KMS-11 (cell line): ENCODE measurements around the gene TGOLN2.

Source experiments
- H2AFZ ChIP-seq: fragments of 200-600 bp; sonication (generic); 2 replicates; pipeline ENCODE4 v1.6.1; 2016; ENCODE audit warnings: antibody characterized with exemption, mixed run types, low read depth
- H3K27ac ChIP-seq: fragments of 200-600 bp; sonication (generic); 2 replicates; pipeline ENCODE4 v1.6.1; 2016; ENCODE audit warnings: mild to moderate bottlenecking, mixed run types
- H3K27me3 ChIP-seq: fragments of 200-600 bp; sonication (generic); 2 replicates; pipeline ENCODE4 v1.6.1; 2017; ENCODE audit warnings: mild to moderate bottlenecking, low read depth, mixed run types, moderate library complexity; ENCODE audit not compliant: insufficient read depth
- H3K36me3 ChIP-seq: fragments of 200-600 bp; sonication (generic); 2 replicates; pipeline ENCODE4 v1.6.1; 2017; ENCODE audit warnings: mild to moderate bottlenecking, mixed run types; ENCODE audit not compliant: insufficient read depth
- H3K4me1 ChIP-seq: fragments of 200-600 bp; sonication (generic); 2 replicates; pipeline ENCODE4 v1.6.1; 2016; ENCODE audit warnings: mild to moderate bottlenecking, low read depth, mixed run types; ENCODE audit not compliant: poor library complexity, severe bottlenecking
- H3K4me2 ChIP-seq: fragments of 200-600 bp; sonication (generic); 2 replicates; pipeline ENCODE4 v1.7.0; 2016; ENCODE audit warnings: mild to moderate bottlenecking, mixed run types
- H3K4me3 ChIP-seq: fragments of 200-600 bp; sonication (generic); IDR thresholded peaks from 2 replicates; pipeline ENCODE4 v1.6.1; 2017; ENCODE audit warnings: low read depth, low read length, mixed read lengths; ENCODE audit not compliant: insufficient read depth
- H3K79me2 ChIP-seq: fragments of 200-600 bp; sonication (generic); 2 replicates; pipeline ENCODE4 v1.6.1; 2016; ENCODE audit warnings: low read depth, mixed run types; ENCODE audit not compliant: insufficient read depth
- H3K9ac ChIP-seq: fragments of 200-600 bp; sonication (generic); 2 replicates; pipeline ENCODE4 v1.6.1; 2016; ENCODE audit warnings: mild to moderate bottlenecking, mixed run types
- H4K20me1 ChIP-seq: fragments of 200-600 bp; sonication (generic); 2 replicates; pipeline ENCODE4 v1.6.1; 2016; ENCODE audit warnings: mild to moderate bottlenecking, mixed run types; ENCODE audit not compliant: insufficient read depth
- CTCF ChIP-seq: fragments of 200-600 bp; sonication (generic); conservative IDR thresholded peaks from 2 replicates; pipeline ENCODE4 v1.6.1; 2017; ENCODE audit warnings: low read depth, mild to moderate bottlenecking, antibody characterized with exemption, low read length, moderate library complexity, mixed read lengths

TGOLN2 gene

GRCh38 chr2:85312404-85312803 lies 15.4 kb downstream of the TGOLN2 start:
- H3K27me3 ChIP-seq = no peaks in the 10 kb centered on the region
- H3K9ac ChIP-seq = no peak overlapping the region
- peaks cover 29% of the 10 kb centered on the region for H3K4me1 ChIP-seq
- no peaks in the 10 kb centered on the region for H3K36me3 ChIP-seq
- no peak overlapping the region for H3K4me2 ChIP-seq
- H4K20me1 ChIP-seq = no peaks in the 10 kb centered on the region
- H3K27ac ChIP-seq = no peak overlapping the region
- H3K79me2 ChIP-seq = no peaks in the 10 kb centered on the region
- no peak overlapping the region for H2AFZ ChIP-seq
- no peak for TF ChIP-seq CTCF
- no peak overlapping the region for H3K4me3 ChIP-seq

GRCh38 chr2:85310330-85310729 lies 17.5 kb downstream of the TGOLN2 start:
- H3K79me2 ChIP-seq = no peaks in the 10 kb centered on the region
- peak overlapping the region; percentile 63 for H3K4me2 ChIP-seq

GRCh38 chr2:85309699-85310321 lies 18.0 kb downstream of the TGOLN2 start:
- Histone ChIP-seq H3K9ac (peak overlapping the region; percentile 0; the same call in 1 of the 2 replicates), H3K27ac (peak overlapping the region; percentile 22; the same call in 1 of the 2 replicates)
- TF ChIP-seq CTCF = no peak

More at GRCh38 chr2:85310330-85310729, 17.5 kb downstream of the TGOLN2 start:
- Histone ChIP-seq H2AFZ (peak overlapping the region; percentile 32; the same call in 1 of the 2 replicates), H3K4me3 (peak overlapping the region; percentile 72), H3K27ac (peak overlapping the region; percentile 22; the same call in 1 of the 2 replicates), H3K27me3 (no peaks in the 10 kb centered on the region), H3K36me3 (no peaks in the 10 kb centered on the region), H3K4me1 (peaks cover 29% of the 10 kb centered on the region), H4K20me1 (no peaks in the 10 kb centered on the region), H3K9ac (peak overlapping the region; percentile 0; the same call in 1 of the 2 replicates)
- TF ChIP-seq CTCF = no peak

GRCh38 chr2:85308896-85309555 lies 18.8 kb downstream of the TGOLN2 start:
- Histone ChIP-seq H3K9ac (peak overlapping the region; percentile 0; the same call in 1 of the 2 replicates), H3K4me2 (peak overlapping the region; percentile 63; the same call in 1 of the 2 replicates), H3K27ac (no peak overlapping the region; the same call in 1 of the 2 replicates), H2AFZ (0 out of 2 replicates have a peak overlapping the region, but pooled peaks have one; percentile 32), H3K79me2 (no peaks in the 10 kb centered on the region), H3K27me3 (no peaks in the 10 kb centered on the region), H3K36me3 (no peaks in the 10 kb centered on the region), H3K4me1 (peaks cover 29% of the 10 kb centered on the region), H4K20me1 (no peaks in the 10 kb centered on the region), H3K4me3 (no peak overlapping the region)
- no peak for TF ChIP-seq CTCF

More at GRCh38 chr2:85309699-85310321, 18.0 kb downstream of the TGOLN2 start:
- Histone ChIP-seq H3K4me3 (peak overlapping the region; percentile 72), H3K79me2 (no peaks in the 10 kb centered on the region), H3K4me2 (peak overlapping the region; percentile 63), H2AFZ (peak overlapping the region; percentile 32; the same call in 1 of the 2 replicates), H3K4me1 (peaks cover 29% of the 10 kb centered on the region), H3K36me3 (no peaks in the 10 kb centered on the region), H4K20me1 (no peaks in the 10 kb centered on the region), H3K27me3 (no peaks in the 10 kb centered on the region)
